Caco-2 (cell line): ENCODE results near the gene HOXD8. TPM values are rescaled to one million over a fixed set of nuclear protein-coding genes. Genes with fewer than 3 reads are reported as not detected.
A peak's percentile ranks its signal among the peaks of the same experiment; 100 is the strongest.

Experiments
- BruUV-seq: library from RNA; stranded (reverse); fragments of 400-500 nt; replicated peaks from 2 replicates; lab custom pipeline; 2021; lab: Mats Ljungman, UMichigan
- CTCF ChIA-PET: fragments of 300-600 bp; sonication (Branson Sonifier 250); formaldehyde crosslinking; loops from one replicate; lab custom pipeline; 2022; ENCODE audit warnings: antibody characterized with exemption; lab: Charles Lee
- POLR2A ChIA-PET: fragments of 300-600 bp; sonication (Branson Sonifier 250); formaldehyde crosslinking; loops from one replicate; lab custom pipeline; 2022; ENCODE audit warnings: antibody characterized with exemption; lab: Charles Lee
- DNase-seq, 2 experiments: peaks; one replicate each; pipeline versions ENCODE4 v3.0.0 to v3.0.0-alpha.2; 2020 to 2022
- H3K27me3 ChIP-seq: replicated peaks from 2 replicates; pipeline ENCODE4 v1.6.0; 2011; ENCODE audit warnings: low read length; ENCODE audit not compliant: control insufficient read depth, insufficient read depth
- H3K36me3 ChIP-seq: 2 replicates; pipeline ENCODE4 v1.5.1; 2011; ENCODE audit warnings: low read length; ENCODE audit not compliant: control insufficient read depth, insufficient read depth
- H3K4me1 ChIP-seq: fragments of 250-450 bp; sonication (Bioruptor Pico); 2 replicates; pipeline ENCODE4 v1.5.1; 2020; ENCODE audit warnings: mild to moderate bottlenecking
- H3K4me3 ChIP-seq: 2 replicates; pipeline ENCODE4 v1.5.1; 2011; ENCODE audit warnings: low read depth, mild to moderate bottlenecking, control low read depth, low read length
- H3K9me3 ChIP-seq: fragments of 250-450 bp; sonication (Bioruptor Pico); 2 replicates; pipeline ENCODE4 v1.5.1; 2020; ENCODE audit warnings: mild to moderate bottlenecking, moderate library complexity
- H3K27ac Mint-ChIP-seq: one replicate; pipeline ENCODE4 v1.8.0; 2022; ENCODE audit warnings: mixed read lengths; ENCODE audit not compliant: unreplicated experiment
- H3K27me3 Mint-ChIP-seq: one replicate; pipeline ENCODE4 v1.8.0; 2022; ENCODE audit warnings: mixed read lengths; ENCODE audit not compliant: insufficient read depth, unreplicated experiment
- H3K36me3 Mint-ChIP-seq: one replicate; pipeline ENCODE4 v1.8.0; 2022; ENCODE audit warnings: mild to moderate bottlenecking, mixed read lengths; ENCODE audit not compliant: insufficient read depth, unreplicated experiment
- H3K4me1 Mint-ChIP-seq: one replicate; pipeline ENCODE4 v1.8.0; 2022; ENCODE audit warnings: low read depth, mixed read lengths; ENCODE audit not compliant: unreplicated experiment
- H3K4me3 Mint-ChIP-seq: one replicate; pipeline ENCODE4 v1.8.0; 2022; ENCODE audit warnings: mild to moderate bottlenecking, moderate library complexity, mixed read lengths; ENCODE audit not compliant: unreplicated experiment
- H3K9me3 Mint-ChIP-seq: one replicate; pipeline ENCODE4 v1.8.0; 2022; ENCODE audit warnings: mixed read lengths; ENCODE audit not compliant: unreplicated experiment
- CTCF ChIP-seq, 2 experiments: fragments of 200-600 bp in 1 of 2; IDR thresholded peaks; 1 replicate in 1 of 2; 2 replicates in 1 of 2; pipeline versions ENCODE4 v1.5.1 to v1.8.0; 2011 to 2022; ENCODE audit warnings: antibody characterized with exemption in 1 of 2, control low read depth in 1 of 2, inconsistent platforms in 1 of 2, low read depth in 1 of 2, low read length in 1 of 2, mild to moderate bottlenecking in 1 of 2, moderate library complexity in 1 of 2; ENCODE audit not compliant: insufficient read depth in 1 of 2, severe bottlenecking in 1 of 2, unreplicated experiment in 1 of 2
- intact Hi-C: fragments of 100-400 bp; cut with micrococcal nuclease; formaldehyde crosslinking; loops from one replicate; pipeline ENCODE4 v1.10.0; 2022; ENCODE audit not compliant: unreplicated experiment
- total RNA-seq: library from RNA; stranded (reverse); gene quantifications from 2 replicates; pipeline ENCODE4 v1.2.3, GENCODE V29; 2022

The HOXD8 gene
- total RNA-seq, 1 experiment from 2014 or later, result not detected

DNA sequence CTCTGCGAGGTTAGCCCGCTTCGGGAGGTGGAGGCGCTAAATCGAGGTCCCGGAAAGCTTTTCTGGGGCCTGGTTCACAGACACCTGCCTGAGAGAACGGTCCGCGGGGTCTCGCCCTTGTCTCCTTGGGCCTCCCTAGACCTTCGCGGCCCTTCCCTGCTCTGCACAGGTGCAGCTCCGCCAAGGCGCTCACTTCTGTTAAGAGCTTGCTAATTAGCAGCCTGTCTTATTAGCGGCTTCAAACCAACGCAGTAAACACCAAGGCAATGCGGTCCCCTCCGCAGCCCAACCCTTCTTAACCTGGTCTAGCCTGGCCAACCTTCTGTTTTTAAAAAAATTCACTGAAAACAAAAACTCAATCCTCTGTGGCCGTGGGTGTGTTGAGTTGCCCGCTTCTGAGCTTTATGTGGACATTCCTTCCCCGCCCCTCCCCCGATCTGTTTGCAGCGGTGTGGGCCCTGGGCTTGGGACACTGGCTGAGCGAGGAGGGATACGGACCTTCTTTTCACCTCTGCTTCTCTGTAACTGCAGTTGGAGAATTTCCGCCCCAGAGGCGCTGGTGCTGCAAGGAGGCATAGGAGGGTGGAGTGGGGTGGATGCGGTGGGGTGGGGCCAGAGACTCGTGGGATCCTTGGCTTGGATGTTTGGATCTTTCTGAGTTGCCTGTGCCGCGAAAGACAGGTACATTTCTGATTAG lies 18.4 kb downstream of the HOXD8 start:
- Histone ChIP-seq H3K9me3 (no peaks in the 10 kb centered on the region), H3K4me3 (no peak overlapping the region), H3K27me3 (0 out of 2 replicates have a peak, but pooled peaks cover 1% of the 10 kb centered on the region), H3K36me3 (no peaks in the 10 kb centered on the region), H3K4me1 (no peaks in the 10 kb centered on the region)
- Mint-ChIP-seq H3K4me1 (no peaks in the 10 kb centered on the region), H3K27me3 (peaks cover 8% of the 10 kb centered on the region), H3K9me3 (no peaks in the 10 kb centered on the region), H3K36me3 (no peaks in the 10 kb centered on the region), H3K4me3 (no peak overlapping the region), H3K27ac (no peak overlapping the region)
- CTCF ChIA-PET, result no interaction called here
- no peak for TF ChIP-seq CTCF (IDR thresholded peaks at IDR 0.05; ENCODE audit: insufficient read depth in 1 of 2, low read depth in 1 of 2, low read length in 1 of 2, severe bottlenecking in 1 of 2, unreplicated experiment in 1 of 2)
- intact Hi-C loops, result no loop called here
- DNase-seq, result peak in 1 of 2 experiments; percentile 33
- BruUV-seq, result no TSS peak
- POLR2A ChIA-PET, result no interaction called here

- ChIA-PET POLR2A (no interaction called here), CTCF (no interaction called here)
- no peak overlapping the region for H3K4me3 ChIP-seq
- DNase-seq, result peak in 1 of 2 experiments; percentile 15
- Mint-ChIP-seq H3K4me1 (no peaks in the 10 kb centered on the region), H3K4me3 (no peak overlapping the region), H3K36me3 (no peaks in the 10 kb centered on the region), H3K9me3 (no peaks in the 10 kb centered on the region), H3K27ac (no peak overlapping the region), H3K27me3 (peaks cover 8% of the 10 kb centered on the region)
- H3K27me3 ChIP-seq, result 0 out of 2 replicates have a peak, but pooled peaks cover 1% of the 10 kb centered on the region
- no peak for TF ChIP-seq CTCF (IDR thresholded peaks at IDR 0.05; ENCODE audit: insufficient read depth in 1 of 2, low read depth in 1 of 2, low read length in 1 of 2, severe bottlenecking in 1 of 2, unreplicated experiment in 1 of 2)
- no peaks in the 10 kb centered on the region for H3K4me1 ChIP-seq
- no peaks in the 10 kb centered on the region for H3K36me3 ChIP-seq
- intact Hi-C loops, result no loop called here
- H3K9me3 ChIP-seq, result no peaks in the 10 kb centered on the region
- BruUV-seq, result no TSS peak
These were observed 19.4 kb downstream of the HOXD8 start for GRCh38 chr2:176148751-176149421.

- CTCF ChIA-PET, result no interaction called here
- POLR2A ChIA-PET, result no interaction called here
- no peaks in the 10 kb centered on the region for H3K9me3 Mint-ChIP-seq
- H3K36me3 Mint-ChIP-seq, result no peaks in the 10 kb centered on the region
- H3K4me3 ChIP-seq, result no peak overlapping the region
- no peak for TF ChIP-seq CTCF (IDR thresholded peaks at IDR 0.05; ENCODE audit: insufficient read depth in 1 of 2, low read depth in 1 of 2, low read length in 1 of 2, severe bottlenecking in 1 of 2, unreplicated experiment in 1 of 2)
- H3K36me3 ChIP-seq, result no peaks in the 10 kb centered on the region
- no TSS peak for BruUV-seq
- no peaks in the 10 kb centered on the region for H3K9me3 ChIP-seq
- no peaks in the 10 kb centered on the region for H3K4me1 ChIP-seq
- intact Hi-C loops, result no loop called here
- DNase-seq, result no peak
- H3K27me3 Mint-ChIP-seq, result peaks cover 8% of the 10 kb centered on the region
- no peak overlapping the region for H3K4me3 Mint-ChIP-seq
- no peak overlapping the region for H3K27ac Mint-ChIP-seq
- 0 out of 2 replicates have a peak, but pooled peaks cover 1% of the 10 kb centered on the region for H3K27me3 ChIP-seq
- no peaks in the 10 kb centered on the region for H3K4me1 Mint-ChIP-seq
These were observed 20.0 kb downstream of the HOXD8 start for GRCh38 chr2:176149481-176149938.
